ENCODE measurements around the gene TTC33.
"Not testable (repeated sequence)": the region's sequence is repeated elsewhere in the genome, so short reads cannot be mapped to it uniquely, and the experiment has no call there.

Gene TTC33

GRCh38 chr5:40653221-40654022, 102.3 kb downstream of the TTC33 start:
- DNase-seq (ENCODE audit: low spot score): no peak

GRCh38 chr5:40652441-40653220, 103.1 kb downstream of the TTC33 start:
- DNase-seq (ENCODE audit: low spot score): no peak

- DNase-seq (ENCODE audit: low spot score): no peak
Observed at GRCh38 chr5:40651201-40651600, 104.6 kb downstream of the TTC33 start.

GRCh38 chr5:40649463-40650030, 106.2 kb downstream of the TTC33 start:
- no peak for DNase-seq (ENCODE audit: low spot score)

- DNase-seq (ENCODE audit: low spot score): no peak
Observed at GRCh38 chr5:40648150-40648549, 107.6 kb downstream of the TTC33 start.

GRCh38 chr5:40646266-40646665, 109.5 kb downstream of the TTC33 start:
- no peak for DNase-seq (ENCODE audit: low spot score)

- DNase-seq (ENCODE audit: low spot score): not testable (repeated sequence)
Observed at GRCh38 chr5:40639531-40639930, 116.2 kb downstream of the TTC33 start.

- no peak for DNase-seq (ENCODE audit: low spot score)
Observed at GRCh38 chr5:40634593-40634992, 121.2 kb downstream of the TTC33 start.

GRCh38 chr5:40634154-40634553, 121.6 kb downstream of the TTC33 start:
- no peak for DNase-seq (ENCODE audit: low spot score)

GRCh38 chr5:40631236-40631635, 124.5 kb downstream of the TTC33 start:
- DNase-seq (ENCODE audit: low spot score): no peak

GRCh38 chr5:40630126-40630525, 125.6 kb downstream of the TTC33 start:
- DNase-seq (ENCODE audit: low spot score): no peak

- no peak for DNase-seq (ENCODE audit: low spot score)
Observed at GRCh38 chr5:40628407-40628806, 127.4 kb downstream of the TTC33 start.

GRCh38 chr5:40627706-40628105, 128.1 kb downstream of the TTC33 start:
- no peak for DNase-seq (ENCODE audit: low spot score)

GRCh38 chr5:40626801-40627200, 129.0 kb downstream of the TTC33 start:
- no peak for DNase-seq (ENCODE audit: low spot score)

GRCh38 chr5:40623480-40624420, 132.0 kb downstream of the TTC33 start:
- no peak for DNase-seq (ENCODE audit: low spot score)

GRCh38 chr5:40622463-40623252, 133.1 kb downstream of the TTC33 start:
- DNase-seq (ENCODE audit: low spot score): no peak

GRCh38 chr5:40619421-40619820, 136.3 kb downstream of the TTC33 start:
- no peak for DNase-seq (ENCODE audit: low spot score)

- DNase-seq (ENCODE audit: low spot score): no peak
Observed at GRCh38 chr5:40618926-40619325, 136.8 kb downstream of the TTC33 start.

GRCh38 chr5:40616781-40617180, 139.0 kb downstream of the TTC33 start:
- DNase-seq (ENCODE audit: low spot score): no peak

- DNase-seq (ENCODE audit: low spot score): no peak
Observed at GRCh38 chr5:40615586-40616170, 140.1 kb downstream of the TTC33 start.

Measured in HuH-7.5 (cell line).